IPS-15b (cell line): ENCODE measurements around the gene ANKH.
"Not testable (repeated sequence)": the region's sequence is repeated elsewhere in the genome, so short reads cannot be mapped to it uniquely, and the experiment has no call there.

Experiments
- H3K27me3 ChIP-seq: one replicate; pipeline ENCODE4 v1.6.1; 2013; ENCODE audit warnings: low read length; ENCODE audit not compliant: control insufficient read depth, insufficient read depth
- H3K36me3 ChIP-seq: one replicate; pipeline ENCODE4 v1.6.1; 2013; ENCODE audit warnings: low read length; ENCODE audit not compliant: control insufficient read depth, insufficient read depth
- H3K4me1 ChIP-seq: one replicate; pipeline ENCODE4 v1.6.1; 2013; ENCODE audit warnings: mild to moderate bottlenecking, low read length; ENCODE audit not compliant: control insufficient read depth, insufficient read depth
- H3K4me3 ChIP-seq: one replicate; pipeline ENCODE4 v1.5.1; 2013; ENCODE audit warnings: low read depth, low read length
- H3K9ac ChIP-seq: one replicate; pipeline ENCODE4 v1.6.1; 2013; ENCODE audit warnings: low read depth, mild to moderate bottlenecking, low read length
- H3K9me3 ChIP-seq: one replicate; pipeline ENCODE4 v1.6.1; 2013; ENCODE audit warnings: mild to moderate bottlenecking, low read length; ENCODE audit not compliant: control insufficient read depth, insufficient read depth

The ANKH gene

DNA sequence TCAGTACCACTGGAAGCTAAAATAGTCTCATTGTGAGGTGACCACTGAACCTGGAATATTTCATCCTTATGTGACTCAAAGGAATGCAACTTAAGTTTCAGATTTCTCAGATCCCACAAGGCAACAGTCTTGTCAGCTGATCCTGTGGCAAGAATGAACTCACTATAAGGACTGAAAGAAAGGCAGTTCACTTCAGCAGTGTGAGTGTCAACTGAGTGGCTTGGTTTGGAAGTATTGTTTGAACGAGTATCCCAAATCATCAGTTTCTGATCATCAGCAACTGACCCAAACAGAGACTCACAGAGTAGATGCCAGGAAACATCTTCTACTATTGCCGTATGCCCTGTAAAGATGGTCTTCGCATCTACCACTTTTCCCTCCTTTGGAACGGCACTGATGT is 74.2 kb downstream of the ANKH start:
- H3K9ac ChIP-seq, H3K4me1 ChIP-seq, H3K4me3 ChIP-seq, H3K9me3 ChIP-seq, H3K36me3 ChIP-seq, H3K27me3 ChIP-seq: not testable (repeated sequence)

DNA sequence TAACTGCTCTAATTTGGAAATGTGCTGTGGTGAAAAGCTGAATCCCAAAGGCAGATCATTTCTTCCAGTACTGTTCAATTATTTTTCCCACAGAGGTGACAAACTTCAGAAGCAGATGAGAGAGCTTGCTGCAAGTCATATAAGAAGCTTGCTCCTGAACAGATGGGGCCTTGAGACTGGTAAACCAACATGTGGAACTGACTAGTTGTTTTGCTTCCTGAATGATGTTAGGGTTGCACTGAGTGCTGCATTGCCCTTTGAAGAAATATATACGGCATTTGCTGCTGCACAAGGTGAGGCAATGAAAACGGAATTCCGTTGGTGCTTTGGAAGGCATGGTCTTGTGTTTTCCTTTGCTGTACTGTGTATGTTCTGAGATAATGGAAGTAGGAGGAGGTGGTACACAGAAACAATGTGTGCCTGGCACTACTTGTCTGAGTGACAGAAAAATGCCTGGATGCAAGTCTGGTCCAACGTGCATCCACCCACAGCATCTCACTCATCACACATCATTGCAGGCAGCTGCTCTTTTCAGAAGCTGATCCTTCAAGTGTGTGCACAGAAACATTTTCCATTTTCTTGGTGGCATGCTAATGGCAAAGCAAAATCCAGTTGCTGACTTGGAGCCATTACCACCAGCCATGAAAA is 76.9 kb downstream of the ANKH start:
- no peaks in the 10 kb centered on the region for H3K36me3 ChIP-seq
- no peaks in the 10 kb centered on the region for H3K9me3 ChIP-seq
- no peaks in the 10 kb centered on the region for H3K4me1 ChIP-seq
- no peak overlapping the region for H3K4me3 ChIP-seq
- no peak overlapping the region for H3K9ac ChIP-seq
- no peaks in the 10 kb centered on the region for H3K27me3 ChIP-seq

DNA sequence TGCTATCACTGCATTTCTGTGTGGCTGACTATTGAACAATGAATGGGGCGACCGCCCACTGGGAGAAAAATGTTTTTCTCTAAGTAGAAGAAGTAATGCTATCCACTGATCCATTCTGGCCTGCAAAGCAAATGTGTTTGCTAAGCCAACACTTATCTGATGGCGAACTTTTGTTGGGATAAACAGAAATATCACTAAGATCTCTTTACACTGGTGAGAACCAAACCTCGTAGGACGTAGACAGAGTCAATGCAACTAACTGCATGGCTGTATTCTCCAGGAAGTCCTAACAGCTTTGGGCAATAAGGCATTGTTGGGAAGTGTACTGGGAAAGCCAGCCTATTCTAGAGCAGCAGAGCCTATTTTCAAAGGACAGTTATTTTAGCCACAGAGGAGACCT is 77.7 kb downstream of the ANKH start:
- no peaks in the 10 kb centered on the region for H3K9me3 ChIP-seq
- H3K9ac ChIP-seq, result no peak overlapping the region
- H3K4me1 ChIP-seq, result no peaks in the 10 kb centered on the region
- no peaks in the 10 kb centered on the region for H3K27me3 ChIP-seq
- H3K36me3 ChIP-seq, result no peaks in the 10 kb centered on the region
- no peak overlapping the region for H3K4me3 ChIP-seq

DNA sequence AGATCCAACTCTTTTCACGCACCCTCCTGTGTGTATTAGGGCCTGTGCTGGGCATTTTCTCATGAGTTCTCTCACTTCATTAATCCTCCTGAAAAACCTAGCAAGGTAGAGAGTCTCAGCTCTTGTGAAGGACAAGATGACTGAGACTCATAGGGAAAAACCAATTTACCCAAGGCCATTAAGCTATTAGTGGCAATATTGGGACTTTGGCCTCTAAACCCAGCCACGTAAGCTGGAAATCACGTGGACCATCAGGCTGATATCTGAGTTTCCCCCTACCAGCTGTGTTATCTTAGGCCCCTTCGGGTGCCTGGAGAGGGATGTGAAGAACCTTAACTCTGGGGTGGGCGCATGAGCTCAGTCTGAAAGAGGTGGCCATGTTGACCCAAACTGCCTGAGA is 80.7 kb downstream of the ANKH start:
- Histone ChIP-seq H3K27me3 (no peaks in the 10 kb centered on the region), H3K4me3 (no peak overlapping the region), H3K36me3 (no peaks in the 10 kb centered on the region), H3K9ac (no peak overlapping the region), H3K4me1 (no peaks in the 10 kb centered on the region), H3K9me3 (no peaks in the 10 kb centered on the region)

DNA sequence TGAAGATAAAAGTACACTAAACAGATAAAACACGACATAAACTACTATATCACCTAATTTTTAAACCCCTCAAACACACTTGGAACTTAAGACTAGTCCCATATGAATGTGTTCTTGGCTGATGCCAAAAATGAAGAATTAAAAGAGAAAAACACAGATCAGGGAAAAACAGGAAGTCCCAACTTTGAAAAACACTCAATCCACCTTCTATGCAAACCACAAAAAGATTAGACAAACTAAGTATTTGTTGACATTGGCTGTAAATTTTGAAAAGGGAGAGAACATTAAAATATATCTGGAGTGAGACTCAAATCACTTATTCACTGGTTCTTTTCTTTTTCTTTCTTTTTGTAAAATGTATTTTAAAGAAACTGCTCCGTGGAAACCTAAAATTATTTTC is 81.4 kb downstream of the ANKH start:
- H3K27me3 ChIP-seq, result no peaks in the 10 kb centered on the region
- no peak overlapping the region for H3K9ac ChIP-seq
- no peaks in the 10 kb centered on the region for H3K4me1 ChIP-seq
- H3K4me3 ChIP-seq, result no peak overlapping the region
- no peaks in the 10 kb centered on the region for H3K9me3 ChIP-seq
- H3K36me3 ChIP-seq, result no peaks in the 10 kb centered on the region

DNA sequence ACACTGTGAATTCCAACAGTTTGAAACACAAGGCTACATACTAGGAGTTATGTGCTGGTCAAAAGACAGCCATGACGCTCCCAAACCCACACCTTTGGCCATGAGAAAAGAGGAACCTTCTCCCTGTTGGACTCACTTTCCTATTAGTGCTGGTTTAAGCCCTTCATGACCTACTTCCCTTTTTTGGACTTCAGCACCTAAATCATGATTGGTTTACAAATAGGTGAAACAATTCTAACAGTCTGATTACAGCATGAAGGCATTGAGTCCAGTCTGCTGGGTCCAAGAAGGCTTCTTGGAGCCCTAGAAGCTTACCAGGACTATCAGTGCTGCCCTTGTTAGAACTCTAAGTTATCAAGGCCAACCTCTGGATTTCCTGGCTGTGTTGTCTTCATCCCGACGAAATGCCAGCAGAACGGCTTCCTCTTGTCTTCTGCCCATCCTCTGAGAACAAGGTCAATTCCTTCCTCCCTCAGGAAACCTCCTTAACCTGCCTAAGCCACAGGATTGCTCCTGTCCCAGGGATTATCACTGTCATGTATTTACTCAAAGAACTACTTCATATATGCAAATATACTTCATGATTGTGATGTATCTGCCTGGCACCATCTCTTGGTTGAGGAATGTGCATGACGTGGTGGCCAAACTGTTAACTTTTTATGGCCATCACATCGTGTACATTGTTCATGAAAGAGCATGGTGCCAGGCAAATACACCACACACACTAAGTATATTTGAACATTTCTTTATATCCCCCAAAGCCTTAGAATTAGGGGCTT is 83.6 kb downstream of the ANKH start:
- Histone ChIP-seq H3K9me3 (peaks cover 7% of the 10 kb centered on the region), H3K27me3 (no peaks in the 10 kb centered on the region), H3K4me3 (no peak overlapping the region), H3K4me1 (no peaks in the 10 kb centered on the region), H3K36me3 (peaks cover 3% of the 10 kb centered on the region), H3K9ac (no peak overlapping the region)

DNA sequence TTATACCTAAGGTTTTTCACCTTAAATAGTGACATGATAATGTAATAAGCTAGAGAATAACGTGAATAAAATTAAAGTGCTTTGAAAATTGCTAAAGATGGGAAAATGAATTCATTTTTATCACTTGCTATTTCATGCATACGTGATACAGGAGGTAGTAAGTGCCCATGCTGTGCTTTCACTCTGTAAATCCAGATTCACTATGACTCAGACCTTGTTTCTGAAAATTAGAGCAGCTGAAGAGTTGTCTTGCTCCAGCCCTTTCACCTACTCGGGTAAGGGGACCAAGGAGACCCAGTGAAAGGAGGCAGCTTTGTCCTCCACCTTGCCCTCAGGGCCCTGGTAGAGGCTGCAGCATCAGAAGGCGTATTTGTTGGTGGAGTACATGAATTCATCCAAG is 87.9 kb downstream of the ANKH start:
- Histone ChIP-seq H3K36me3 (peaks cover 3% of the 10 kb centered on the region), H3K9ac (no peak overlapping the region), H3K27me3 (no peaks in the 10 kb centered on the region), H3K4me3 (no peak overlapping the region), H3K4me1 (no peaks in the 10 kb centered on the region), H3K9me3 (peaks cover 7% of the 10 kb centered on the region)

DNA sequence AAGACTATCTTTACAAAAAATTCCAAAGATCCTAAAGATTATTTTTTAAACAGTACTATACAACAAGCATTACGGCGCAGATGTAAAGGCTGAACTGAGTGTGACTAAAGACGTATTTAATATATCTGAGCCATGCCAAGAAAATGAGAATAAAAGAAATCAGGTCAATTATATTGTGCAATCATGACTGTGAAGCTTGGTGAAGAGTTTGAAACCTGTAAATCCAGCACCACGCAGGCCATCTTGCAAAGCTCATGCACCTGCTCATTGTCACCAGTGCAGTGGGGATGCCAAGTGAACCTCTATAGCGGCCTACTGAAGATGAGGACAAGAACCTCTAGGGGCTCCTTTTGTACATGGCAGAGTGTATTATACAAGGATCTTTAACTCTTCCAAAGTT is 89.0 kb downstream of the ANKH start:
- Histone ChIP-seq H3K36me3 (peaks cover 3% of the 10 kb centered on the region), H3K9me3 (peaks cover 7% of the 10 kb centered on the region), H3K9ac (no peak overlapping the region), H3K4me1 (peaks cover 2% of the 10 kb centered on the region), H3K27me3 (no peaks in the 10 kb centered on the region), H3K4me3 (no peak overlapping the region)

DNA sequence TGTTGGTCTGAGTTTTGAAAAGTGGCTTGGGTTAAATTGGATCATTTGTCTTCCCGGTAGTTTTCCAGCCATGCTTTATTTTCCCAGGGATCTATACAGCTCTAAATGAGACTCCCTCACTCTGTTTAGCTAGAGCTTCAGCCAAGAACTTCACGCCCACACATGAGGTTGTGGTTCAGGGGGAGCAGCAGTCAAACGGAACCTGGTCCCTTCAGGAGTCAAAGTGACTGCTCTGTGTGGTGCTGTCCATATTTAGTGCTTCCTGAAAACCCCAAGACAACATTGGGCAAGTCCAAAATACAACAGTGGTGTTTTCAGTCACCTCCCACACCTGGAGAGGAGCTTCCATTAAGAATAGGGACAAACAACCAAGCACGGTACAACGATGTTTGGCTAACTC is 90.5 kb downstream of the ANKH start:
- Histone ChIP-seq H3K9me3 (peaks cover 7% of the 10 kb centered on the region), H3K9ac (no peak overlapping the region), H3K36me3 (peaks cover 3% of the 10 kb centered on the region), H3K4me3 (no peak overlapping the region), H3K27me3 (no peaks in the 10 kb centered on the region), H3K4me1 (peaks cover 2% of the 10 kb centered on the region)

DNA sequence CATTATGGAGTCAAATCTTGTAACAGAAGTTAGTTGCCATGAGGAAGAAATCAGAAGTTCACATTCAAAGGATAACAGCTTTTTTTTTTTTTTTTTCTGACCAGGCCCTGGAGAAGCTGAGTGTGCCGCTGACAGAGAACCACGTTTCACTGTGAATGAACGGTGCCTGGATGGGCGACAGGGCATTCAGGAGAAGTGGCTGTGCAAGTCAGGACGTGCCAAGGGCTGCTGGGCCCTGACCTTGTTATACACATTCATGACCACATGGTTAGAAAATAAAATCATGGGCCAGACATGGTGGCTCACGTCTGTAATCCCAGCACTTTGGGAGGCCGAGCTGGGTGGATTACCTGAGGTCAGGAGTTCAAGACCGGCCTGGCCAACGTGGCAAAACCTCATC is 91.6 kb downstream of the ANKH start:
- Histone ChIP-seq H3K9me3 (peaks cover 7% of the 10 kb centered on the region), H3K27me3 (no peaks in the 10 kb centered on the region), H3K9ac (no peak overlapping the region), H3K36me3 (peaks cover 3% of the 10 kb centered on the region), H3K4me1 (peaks cover 2% of the 10 kb centered on the region), H3K4me3 (no peak overlapping the region)

DNA sequence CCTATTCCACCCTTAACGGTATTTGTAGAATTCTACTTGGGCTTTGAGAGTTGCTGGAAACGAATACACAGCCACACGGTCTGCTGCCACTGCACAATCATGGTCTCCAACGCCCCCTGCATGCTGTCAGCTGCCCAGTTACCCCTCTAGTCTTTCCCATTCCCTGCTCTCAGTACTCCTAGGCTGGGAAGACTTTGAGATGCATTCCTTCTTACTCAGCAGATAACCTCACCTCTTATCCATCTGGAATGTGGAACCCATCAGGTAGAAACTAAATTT is 92.8 kb downstream of the ANKH start:
- no peaks in the 10 kb centered on the region for H3K27me3 ChIP-seq
- peaks cover 2% of the 10 kb centered on the region for H3K9me3 ChIP-seq
- H3K4me1 ChIP-seq, result peaks cover 2% of the 10 kb centered on the region
- H3K36me3 ChIP-seq, result no peaks in the 10 kb centered on the region
- no peak overlapping the region for H3K9ac ChIP-seq
- H3K4me3 ChIP-seq, result no peak overlapping the region

DNA sequence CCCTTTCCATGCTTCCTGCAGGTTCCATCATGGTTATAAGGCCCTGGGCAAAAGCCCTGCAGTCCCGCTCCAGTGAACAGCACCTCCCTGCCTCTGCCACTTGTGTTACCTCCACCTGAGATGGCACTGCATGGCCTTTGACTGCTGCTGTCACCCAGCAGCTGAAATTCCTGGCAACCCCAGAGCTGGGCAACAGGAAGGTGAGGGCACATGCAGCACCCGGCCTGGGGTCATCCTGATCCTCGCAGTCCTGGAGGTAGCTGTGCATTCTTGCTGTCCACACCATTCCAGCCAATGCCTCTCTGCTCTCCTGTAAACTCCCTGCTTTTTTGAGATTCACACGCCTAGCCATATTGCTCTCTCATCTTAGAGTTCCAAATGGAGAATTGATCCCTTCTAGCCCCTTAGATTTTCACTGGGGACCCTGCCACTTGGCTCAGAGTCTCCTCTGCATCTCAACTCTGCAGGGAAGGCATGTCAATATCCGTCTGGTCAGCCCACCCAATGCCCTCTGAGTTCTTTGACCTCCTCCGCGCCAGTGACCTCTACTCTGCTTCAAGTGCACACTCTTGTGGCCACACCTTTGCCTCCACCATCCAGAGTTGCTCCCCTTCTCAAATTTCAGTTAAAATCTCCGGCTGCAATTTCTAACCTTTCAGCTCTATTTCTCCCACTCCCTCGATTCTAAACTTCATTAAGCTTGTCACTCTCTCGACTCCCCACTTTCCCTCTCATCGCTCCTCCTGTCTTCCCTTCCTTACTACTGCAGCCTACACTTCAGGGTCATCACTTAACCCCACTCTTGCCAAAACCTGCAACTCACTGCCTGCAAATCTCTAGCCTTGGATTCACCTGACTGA is 93.4 kb downstream of the ANKH start:
- no peaks in the 10 kb centered on the region for H3K9me3 ChIP-seq
- no peak overlapping the region for H3K4me3 ChIP-seq
- no peaks in the 10 kb centered on the region for H3K27me3 ChIP-seq
- no peak overlapping the region for H3K9ac ChIP-seq
- no peaks in the 10 kb centered on the region for H3K36me3 ChIP-seq
- peaks cover 2% of the 10 kb centered on the region for H3K4me1 ChIP-seq
